ENCODE data around the gene CCDC92B.

Gene CCDC92B

GRCh38 chr17:2778489-2778888, 29.0 kb upstream of the CCDC92B start:
- DNase-seq (ENCODE audit: low spot score): no peak

DNA sequence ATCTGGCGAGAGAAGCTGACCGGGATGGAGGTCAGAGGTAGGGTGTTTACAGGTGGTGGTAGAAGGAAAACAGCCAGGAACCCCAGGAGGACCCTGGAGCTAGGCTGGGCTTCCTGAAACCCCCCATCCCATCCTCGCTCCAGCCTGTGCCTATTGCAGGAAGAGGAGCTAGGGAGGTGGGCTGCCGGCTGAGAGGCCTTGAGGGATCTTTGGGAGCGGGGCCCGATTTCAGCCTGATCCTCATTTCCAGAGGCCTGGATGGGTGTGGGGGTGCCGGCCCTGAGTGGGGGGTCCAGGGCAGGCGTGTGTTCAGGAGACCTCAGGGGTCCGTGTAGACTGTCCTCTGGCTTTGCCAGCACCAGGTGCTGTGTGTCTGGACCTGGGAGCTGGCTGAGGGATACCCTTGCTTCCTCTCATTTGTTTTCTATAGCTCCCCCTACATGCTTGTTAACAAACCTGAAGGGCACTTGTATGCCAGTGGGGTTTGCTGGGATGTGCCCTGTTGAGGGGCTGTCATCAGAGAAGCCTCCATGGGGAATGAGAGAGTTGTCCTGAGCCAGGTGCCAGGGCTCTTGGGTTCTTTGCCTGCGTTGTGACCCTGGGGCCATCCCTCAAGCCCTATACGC, 27.9 kb upstream of the CCDC92B start:
- DNase-seq (ENCODE audit: low spot score): no peak

- DNase-seq (ENCODE audit: low spot score): peak; percentile 42
These were observed 27.3 kb upstream of the CCDC92B start for GRCh38 chr17:2776589-2777241.

- DNase-seq (ENCODE audit: low spot score): no peak
These were observed 25.8 kb upstream of the CCDC92B start for GRCh38 chr17:2775206-2775605.

- no peak for DNase-seq (ENCODE audit: low spot score)
These were observed 20.7 kb upstream of the CCDC92B start for GRCh38 chr17:2770129-2770528.

DNA sequence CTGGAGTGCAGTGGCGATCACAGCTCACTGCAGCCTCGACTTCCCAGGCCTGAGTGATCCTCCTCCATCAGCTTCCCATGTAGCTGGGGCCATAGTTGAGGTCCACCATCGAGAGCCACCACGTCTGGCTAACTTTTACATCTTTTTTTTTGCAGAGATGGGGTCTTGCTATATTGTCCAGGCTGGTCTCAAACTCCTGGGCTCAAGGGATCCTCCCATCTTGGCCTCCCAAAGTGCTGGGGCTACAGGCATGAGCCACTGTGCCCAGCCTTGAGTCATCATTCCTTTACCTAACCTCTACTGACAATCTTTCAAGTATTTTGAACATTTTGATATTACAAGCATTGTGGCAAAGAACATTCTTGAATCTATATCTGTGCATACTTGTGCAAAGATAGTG, 9.4 kb upstream of the CCDC92B start:
- no peak for DNase-seq (ENCODE audit: low spot score)

DNA sequence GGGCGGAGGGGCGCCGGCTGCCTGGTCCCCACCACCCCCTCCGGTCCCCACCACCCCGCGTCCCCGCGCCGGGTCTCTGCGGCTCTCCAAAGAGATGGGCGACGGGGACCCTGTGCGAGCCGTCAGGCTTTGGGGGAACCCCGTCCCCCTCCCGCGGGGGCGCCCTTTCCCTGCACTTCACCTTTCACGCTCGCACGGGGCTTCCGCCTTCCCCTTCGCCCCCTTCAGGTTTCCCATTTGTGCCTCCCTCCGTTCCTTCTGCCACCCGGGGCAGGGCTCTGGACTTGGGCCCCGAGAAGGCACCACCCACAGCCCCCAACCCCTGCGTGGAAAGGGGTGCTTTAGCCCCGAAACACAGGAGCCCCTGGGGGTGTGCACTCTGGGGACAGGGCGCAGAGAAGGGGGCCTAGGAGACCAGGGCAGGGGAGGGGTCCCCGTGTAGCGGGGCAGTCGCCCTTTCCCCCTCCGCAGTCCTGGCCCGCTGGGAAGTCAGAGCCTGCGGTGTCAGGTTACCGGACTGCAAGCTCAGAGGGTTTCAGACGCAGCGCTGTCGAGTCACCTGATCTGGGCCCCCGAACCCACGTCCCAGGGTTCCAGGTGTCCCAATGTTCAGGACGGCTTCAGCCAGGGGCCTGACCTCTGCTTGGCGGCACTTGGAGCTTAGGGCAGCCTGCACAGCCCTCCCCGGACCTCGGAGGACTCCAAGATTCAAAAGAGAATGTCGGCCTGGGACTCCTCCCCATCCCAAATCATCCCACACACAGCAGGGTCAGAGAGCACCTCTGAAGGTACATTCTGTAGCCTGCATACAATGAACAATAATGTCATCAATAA, 6.7 kb upstream of the CCDC92B start:
- DNase-seq (ENCODE audit: low spot score): peak; percentile 59

- DNase-seq (ENCODE audit: low spot score): no peak
These were observed 2.0 kb upstream of the CCDC92B start for GRCh38 chr17:2751491-2751890.

DNA sequence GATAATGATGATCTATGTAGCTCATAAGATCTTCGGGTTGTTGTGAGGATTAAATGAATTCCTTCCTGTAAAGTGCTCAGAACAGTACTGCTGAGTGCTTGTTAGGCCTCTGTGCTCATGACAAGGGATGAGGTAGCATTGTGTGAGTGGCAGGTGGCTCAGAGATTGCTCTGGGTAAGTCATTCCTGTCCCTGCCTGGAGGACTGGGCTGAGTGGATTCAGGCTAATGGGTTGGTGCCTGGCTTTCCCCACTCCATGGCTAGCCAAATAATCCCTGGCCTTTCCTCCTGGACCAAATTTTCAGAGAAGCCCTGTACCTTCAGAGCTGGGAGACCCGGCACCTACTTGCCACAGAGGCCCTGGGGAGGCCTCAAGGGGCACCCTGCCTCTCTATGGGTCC, 1.3 kb upstream of the CCDC92B start:
- DNase-seq (ENCODE audit: low spot score): no peak

GRCh38 chr17:2749784-2750181, 331 bp upstream of the CCDC92B start:
- DNase-seq (ENCODE audit: low spot score): peak; percentile 80

GRCh38 chr17:2745317-2746037, 4.0 kb downstream of the CCDC92B start:
- DNase-seq (ENCODE audit: low spot score): no peak

- DNase-seq (ENCODE audit: low spot score): no peak
These were observed 11.8 kb downstream of the CCDC92B start for GRCh38 chr17:2737693-2738092.

DNA sequence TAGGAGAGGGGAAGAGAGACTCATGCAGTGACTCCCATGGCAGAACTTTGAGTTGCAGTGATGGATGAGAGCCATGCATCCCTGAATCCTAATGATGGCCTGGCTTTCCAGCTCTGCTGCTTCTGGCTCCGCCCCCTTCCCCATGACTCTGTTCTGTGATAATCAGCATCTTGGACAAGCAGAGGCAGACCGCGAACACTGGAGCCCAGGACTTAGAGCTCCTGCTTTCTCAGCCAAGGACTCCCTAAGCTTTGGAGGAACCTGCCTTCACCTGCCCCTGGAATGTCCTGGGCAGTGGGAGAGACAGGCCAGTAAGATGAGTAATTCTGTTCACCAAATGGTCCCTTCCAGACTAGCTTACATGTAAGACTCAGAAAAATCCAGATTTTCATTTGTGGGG, 12.5 kb downstream of the CCDC92B start:
- no peak for DNase-seq (ENCODE audit: low spot score)

DNA sequence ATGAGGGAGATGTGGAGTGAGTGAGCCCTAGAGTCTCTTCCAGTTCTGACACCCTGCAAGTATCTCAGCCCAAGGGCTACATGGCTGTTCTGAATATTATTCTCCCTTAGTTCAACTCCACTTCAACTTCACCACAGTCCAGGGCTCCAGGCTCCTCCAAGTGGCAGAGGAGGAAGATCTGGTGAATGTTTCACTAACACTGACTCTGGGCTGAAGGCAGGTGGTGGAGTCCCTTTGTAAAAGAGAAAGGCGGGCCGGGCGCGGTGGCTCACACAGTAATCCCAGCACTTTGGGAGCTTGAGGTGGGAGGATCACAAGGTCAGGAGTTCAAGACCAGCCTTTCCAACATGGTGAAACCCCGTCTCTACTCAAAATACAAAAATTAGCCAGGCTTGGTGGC, 13.6 kb downstream of the CCDC92B start:
- DNase-seq (ENCODE audit: low spot score): no peak

- no peak for DNase-seq (ENCODE audit: low spot score)
These were observed 14.5 kb downstream of the CCDC92B start for GRCh38 chr17:2734939-2735338.

GRCh38 chr17:2731807-2732206, 17.6 kb downstream of the CCDC92B start:
- DNase-seq (ENCODE audit: low spot score): no peak

DNA sequence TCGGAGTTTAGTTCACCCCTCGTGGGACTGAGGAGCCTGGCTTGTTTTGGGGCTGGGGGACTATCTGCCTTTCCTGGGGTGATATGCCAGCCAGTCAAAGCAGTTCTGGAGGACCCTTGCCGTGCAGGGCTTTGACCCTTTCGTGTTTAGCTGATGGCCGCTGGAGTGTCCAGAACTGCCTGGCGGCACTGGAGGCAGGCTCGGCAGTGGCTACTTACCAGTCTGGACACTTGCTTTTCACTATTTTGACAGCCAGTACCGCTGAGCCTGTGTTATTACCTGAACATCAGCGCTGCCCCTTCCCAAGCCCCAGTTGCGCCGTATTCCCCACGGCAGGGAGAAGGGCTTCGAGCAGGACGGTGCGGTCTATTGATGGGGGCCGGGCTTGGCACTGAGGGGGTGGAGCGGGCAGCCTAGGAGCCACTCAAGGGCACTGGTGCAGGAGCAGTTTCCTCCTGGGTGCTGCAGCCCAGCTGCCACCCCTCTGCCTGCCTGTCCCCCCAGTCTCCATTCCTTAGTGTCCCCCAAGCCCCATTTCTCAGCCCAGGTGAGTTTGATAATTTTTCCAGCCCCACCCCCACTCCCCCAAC, 18.6 kb downstream of the CCDC92B start:
- no peak for DNase-seq (ENCODE audit: low spot score)

GRCh38 chr17:2724784-2725164, 24.7 kb downstream of the CCDC92B start:
- DNase-seq (ENCODE audit: low spot score): peak; percentile 52

DNA sequence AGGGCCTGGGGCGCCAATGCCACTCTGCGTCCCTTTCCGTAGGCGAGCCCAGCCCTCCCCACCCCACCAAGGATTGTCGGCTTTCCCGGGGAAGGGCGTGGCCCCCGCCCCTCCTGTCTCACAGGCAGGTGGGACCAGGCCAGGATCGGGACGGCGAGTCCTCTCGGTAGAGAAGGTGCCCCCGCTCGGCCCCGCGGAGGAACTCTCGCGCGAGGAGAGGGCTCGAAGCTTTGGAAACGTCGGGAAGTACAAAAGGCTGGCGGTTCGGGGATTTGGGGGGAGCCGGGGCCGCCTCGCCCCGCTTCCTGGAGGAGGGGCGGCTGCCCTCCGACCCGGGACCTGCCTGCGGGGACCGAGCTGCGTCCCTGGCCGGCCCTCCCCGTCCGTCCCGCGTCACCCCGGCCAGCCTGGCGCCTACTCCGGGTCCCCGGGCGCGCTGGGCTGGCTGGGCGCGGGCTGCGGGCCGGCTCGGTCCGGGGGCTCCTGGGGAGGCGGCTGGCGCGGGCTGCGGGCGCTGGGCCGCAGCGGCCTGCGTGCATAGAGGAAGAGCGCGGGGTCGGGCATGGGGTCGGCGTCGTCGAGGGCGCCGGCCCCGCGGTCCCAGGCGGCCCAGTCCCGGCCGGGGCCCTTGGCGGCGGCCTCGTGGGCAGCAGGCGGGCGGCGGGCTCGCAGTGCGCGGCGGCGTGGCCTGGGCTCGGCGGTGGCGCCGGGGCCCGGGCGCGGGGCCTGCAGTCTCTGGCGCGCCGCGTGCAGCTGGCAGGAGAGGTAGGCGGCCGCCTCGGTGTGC, 25.3 kb downstream of the CCDC92B start:
- DNase-seq (ENCODE audit: low spot score): no peak

DNA sequence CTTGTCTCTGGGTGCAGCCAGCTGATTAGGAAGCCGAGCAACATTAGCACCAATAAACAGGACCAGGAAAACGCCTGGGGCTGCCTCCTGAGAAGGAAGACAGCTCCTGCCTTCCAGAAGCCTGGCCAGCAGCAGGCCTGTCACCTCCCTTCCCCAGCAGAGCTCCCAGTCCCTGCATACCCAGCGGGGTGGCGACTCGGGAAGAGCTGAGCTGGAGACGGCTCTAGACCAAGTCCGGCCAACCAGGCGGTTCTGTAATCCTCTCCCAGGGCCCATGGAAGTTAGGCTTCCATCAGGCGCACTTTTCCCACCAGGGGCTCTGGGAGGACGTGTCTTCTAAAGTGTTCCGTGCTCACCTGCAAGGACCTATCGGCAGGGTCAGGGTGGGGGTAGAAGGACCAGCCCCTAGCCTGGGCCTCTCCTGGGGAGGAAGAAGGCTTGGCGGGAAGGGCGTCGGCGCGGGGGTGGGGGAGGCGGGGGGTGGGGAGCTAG, 25.9 kb downstream of the CCDC92B start:
- no peak for DNase-seq (ENCODE audit: low spot score)

- no peak for DNase-seq (ENCODE audit: low spot score)
These were observed 26.8 kb downstream of the CCDC92B start for GRCh38 chr17:2722611-2723010.
